ENCODE data around the gene GPR171.
"Not testable (repeated sequence)": the region's sequence is repeated elsewhere in the genome, so short reads cannot be mapped to it uniquely, and the experiment has no call there.

The GPR171 gene, protein sequence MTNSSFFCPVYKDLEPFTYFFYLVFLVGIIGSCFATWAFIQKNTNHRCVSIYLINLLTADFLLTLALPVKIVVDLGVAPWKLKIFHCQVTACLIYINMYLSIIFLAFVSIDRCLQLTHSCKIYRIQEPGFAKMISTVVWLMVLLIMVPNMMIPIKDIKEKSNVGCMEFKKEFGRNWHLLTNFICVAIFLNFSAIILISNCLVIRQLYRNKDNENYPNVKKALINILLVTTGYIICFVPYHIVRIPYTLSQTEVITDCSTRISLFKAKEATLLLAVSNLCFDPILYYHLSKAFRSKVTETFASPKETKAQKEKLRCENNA

DNA sequence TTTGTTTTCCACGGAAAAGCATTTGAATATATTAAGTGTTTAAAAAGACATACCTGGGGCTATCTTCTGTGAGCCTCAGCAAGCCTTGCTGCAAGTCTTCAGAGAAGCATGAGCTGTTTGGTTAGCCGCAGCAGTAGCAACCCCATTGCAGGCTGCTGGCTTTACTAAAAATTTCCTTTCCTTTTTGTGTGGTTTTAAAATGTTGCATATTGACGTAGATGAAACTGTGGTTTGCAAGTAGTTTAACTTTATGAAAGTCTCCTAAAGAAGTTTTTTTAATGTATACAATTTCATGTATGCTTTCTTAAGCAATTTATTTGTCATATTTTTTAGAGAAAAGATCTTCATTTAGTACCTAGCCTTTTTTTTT, at the start of gene GPR171:
Gene GPR171 (minus strand): TSS at position 166 of the 370 bp plus-strand sequence. CDS start 3,830 bp downstream, outside the sequence.
- Histone ChIP-seq H3K9me3 (replicated peaks; ENCODE audit: insufficient read depth, low read length) (no peaks in the 10 kb centered on the region), H2AFZ (ENCODE audit: low read length) (no peak within 1 kb of the TSS), H3K4me3 (ENCODE audit: low read length) (no peak within 1 kb of the TSS), H3F3A (ENCODE audit: insufficient read depth, low read length) (peaks cover 5% of the 10 kb centered on the region; the same call in 1 of the 2 replicates), H3K4me2 (ENCODE audit: low read depth, low read length) (peak within 1 kb of the TSS; percentile 24; the same call in 1 of the 2 replicates), H3K79me2 (ENCODE audit: low read length) (no peaks in the 10 kb centered on the region), H3K27me3 (replicated peaks; ENCODE audit: insufficient read depth, low read length) (no peaks in the 10 kb centered on the region), H3K36me3 (replicated peaks; ENCODE audit: insufficient read depth, low read length) (no peaks in the 10 kb centered on the region), H3K27ac (ENCODE audit: low read length) (peak within 1 kb of the TSS; percentile 13; the same call in 1 of the 2 replicates), H4K20me1 (ENCODE audit: insufficient read depth, low read length) (no peaks in the 10 kb centered on the region), H3K4me1 (ENCODE audit: low read length) (peaks cover 7% of the 10 kb centered on the region; the same call in 1 of the 2 replicates), H3K9me2 (replicated peaks; ENCODE audit: insufficient read depth, low read length) (no peaks in the 10 kb centered on the region), H3K9ac (ENCODE audit: low read length) (no peak within 1 kb of the TSS)
- TF ChIP-seq EZH2phosphoT487 (IDR thresholded peaks at IDR 0.05; ENCODE audit: low read length) (no peak), EZH2 (optimal IDR thresholded peaks at IDR 0.05; ENCODE audit: low read depth, low read length) (no peak)
- TF ChIP-seq, protein P1, sequence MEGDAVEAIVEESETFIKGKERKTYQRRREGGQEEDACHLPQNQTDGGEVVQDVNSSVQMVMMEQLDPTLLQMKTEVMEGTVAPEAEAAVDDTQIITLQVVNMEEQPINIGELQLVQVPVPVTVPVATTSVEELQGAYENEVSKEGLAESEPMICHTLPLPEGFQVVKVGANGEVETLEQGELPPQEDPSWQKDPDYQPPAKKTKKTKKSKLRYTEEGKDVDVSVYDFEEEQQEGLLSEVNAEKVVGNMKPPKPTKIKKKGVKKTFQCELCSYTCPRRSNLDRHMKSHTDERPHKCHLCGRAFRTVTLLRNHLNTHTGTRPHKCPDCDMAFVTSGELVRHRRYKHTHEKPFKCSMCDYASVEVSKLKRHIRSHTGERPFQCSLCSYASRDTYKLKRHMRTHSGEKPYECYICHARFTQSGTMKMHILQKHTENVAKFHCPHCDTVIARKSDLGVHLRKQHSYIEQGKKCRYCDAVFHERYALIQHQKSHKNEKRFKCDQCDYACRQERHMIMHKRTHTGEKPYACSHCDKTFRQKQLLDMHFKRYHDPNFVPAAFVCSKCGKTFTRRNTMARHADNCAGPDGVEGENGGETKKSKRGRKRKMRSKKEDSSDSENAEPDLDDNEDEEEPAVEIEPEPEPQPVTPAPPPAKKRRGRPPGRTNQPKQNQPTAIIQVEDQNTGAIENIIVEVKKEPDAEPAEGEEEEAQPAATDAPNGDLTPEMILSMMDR (IDR thresholded peaks at IDR 0.05; ENCODE audit: low read length): no peak
- DNase-seq: peak; percentile 67

DNA sequence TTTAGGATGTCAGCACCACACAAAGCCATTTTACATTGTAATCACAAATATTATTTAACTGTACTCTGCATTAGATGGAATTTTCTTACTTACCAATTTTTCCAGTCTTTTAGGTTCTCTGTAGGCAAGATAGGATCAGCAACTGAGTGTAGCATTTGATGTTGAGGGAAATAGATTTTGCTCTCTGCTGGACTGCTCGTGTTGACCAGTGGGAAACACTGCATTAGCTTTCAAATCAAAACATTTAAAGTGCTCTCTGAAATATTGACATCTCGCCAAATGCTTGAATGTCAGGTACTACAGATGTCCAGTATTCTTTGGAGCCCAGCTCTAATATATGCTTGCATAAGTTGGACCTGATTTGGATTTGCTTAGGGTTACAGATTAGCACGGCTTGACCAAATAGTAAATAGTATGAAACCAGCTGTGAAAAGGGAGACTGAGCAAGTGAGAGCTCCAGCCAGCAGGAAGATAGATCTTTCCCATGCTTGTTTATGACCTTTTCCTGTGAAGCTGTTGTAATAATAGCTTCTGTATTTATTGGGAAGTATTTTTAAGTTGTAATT, 45.8 kb upstream of the GPR171 start:
- no peak overlapping the region for H3K4me3 ChIP-seq (ENCODE audit: low read length)
- no peak overlapping the region for H3K9ac ChIP-seq (ENCODE audit: low read length)
- H3K4me1 ChIP-seq (ENCODE audit: low read length): no peaks in the 10 kb centered on the region
- DNase-seq: no peak
- H2AFZ ChIP-seq (ENCODE audit: low read length): no peak overlapping the region
- TF ChIP-seq EZH2phosphoT487 (IDR thresholded peaks at IDR 0.05; ENCODE audit: low read length): no peak
- TF ChIP-seq, protein P1 (IDR thresholded peaks at IDR 0.05; ENCODE audit: low read length): no peak
- TF ChIP-seq EZH2 (optimal IDR thresholded peaks at IDR 0.05; ENCODE audit: low read depth, low read length): no peak
- H4K20me1 ChIP-seq (ENCODE audit: insufficient read depth, low read length): no peaks in the 10 kb centered on the region
- no peak overlapping the region for H3K27ac ChIP-seq (ENCODE audit: low read length)
- H3F3A ChIP-seq (ENCODE audit: insufficient read depth, low read length): no peaks in the 10 kb centered on the region
- H3K79me2 ChIP-seq (ENCODE audit: low read length): no peaks in the 10 kb centered on the region
- H3K4me2 ChIP-seq (ENCODE audit: low read depth, low read length): no peak overlapping the region
- H3K9me2 ChIP-seq (replicated peaks; ENCODE audit: insufficient read depth, low read length): no peaks in the 10 kb centered on the region
- H3K27me3 ChIP-seq (replicated peaks; ENCODE audit: insufficient read depth, low read length): no peaks in the 10 kb centered on the region
- H3K36me3 ChIP-seq (replicated peaks; ENCODE audit: insufficient read depth, low read length): no peaks in the 10 kb centered on the region
- no peaks in the 10 kb centered on the region for H3K9me3 ChIP-seq (replicated peaks; ENCODE audit: insufficient read depth, low read length)

DNA sequence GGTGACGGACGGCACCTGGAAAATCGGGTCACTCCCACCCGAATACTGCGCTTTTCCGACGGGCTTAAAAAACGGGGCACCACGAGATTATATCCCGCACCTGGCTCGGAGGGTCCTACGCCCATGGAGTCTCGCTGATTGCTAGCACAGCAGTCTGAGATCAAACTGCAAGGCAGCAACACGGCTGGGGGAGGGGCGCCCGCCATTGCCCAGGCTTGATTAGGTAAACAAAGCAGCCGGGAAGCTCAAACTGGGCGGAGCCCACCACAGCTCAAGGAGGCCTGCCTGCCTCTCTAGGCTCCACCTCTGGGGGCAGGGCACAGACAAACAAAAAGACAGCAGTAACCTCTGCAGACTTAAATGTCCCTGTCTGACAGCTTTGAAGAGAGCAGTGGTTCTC, 39.0 kb upstream of the GPR171 start:
- DNase-seq; H4K20me1 ChIP-seq (ENCODE audit: insufficient read depth, low read length); H3K36me3 ChIP-seq (replicated peaks; ENCODE audit: insufficient read depth, low read length); H3K4me1 ChIP-seq (ENCODE audit: low read length); H3K27me3 ChIP-seq (replicated peaks; ENCODE audit: insufficient read depth, low read length); H3F3A ChIP-seq (ENCODE audit: insufficient read depth, low read length); H3K9me3 ChIP-seq (replicated peaks; ENCODE audit: insufficient read depth, low read length); H3K27ac ChIP-seq (ENCODE audit: low read length); H3K4me3 ChIP-seq (ENCODE audit: low read length); H3K79me2 ChIP-seq (ENCODE audit: low read length); H3K9ac ChIP-seq (ENCODE audit: low read length); H3K9me2 ChIP-seq (replicated peaks; ENCODE audit: insufficient read depth, low read length); H3K4me2 ChIP-seq (ENCODE audit: low read depth, low read length); H2AFZ ChIP-seq (ENCODE audit: low read length): not testable (repeated sequence)

DNA sequence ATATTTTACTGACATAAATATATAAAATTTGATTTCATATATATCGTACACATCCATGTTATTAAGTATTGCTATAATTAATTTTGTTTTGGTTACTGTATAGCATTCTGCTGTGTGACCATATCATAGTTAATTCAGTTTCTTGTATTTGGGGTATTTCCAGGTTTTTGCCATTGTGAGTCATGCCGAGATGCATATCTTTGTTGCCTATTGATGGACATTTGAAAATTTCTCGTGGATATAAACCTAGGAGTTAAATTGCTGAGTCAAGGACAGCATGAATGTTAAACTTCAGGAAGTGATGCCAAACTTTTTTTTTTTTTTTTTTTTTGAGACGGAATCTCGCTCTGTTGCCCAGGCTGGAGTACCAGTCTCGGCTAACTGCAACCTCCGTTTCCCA, 33.7 kb upstream of the GPR171 start:
- TF ChIP-seq, protein P1 (IDR thresholded peaks at IDR 0.05; ENCODE audit: low read length): no peak
- TF ChIP-seq EZH2phosphoT487 (IDR thresholded peaks at IDR 0.05; ENCODE audit: low read length): no peak
- no peak for TF ChIP-seq EZH2 (optimal IDR thresholded peaks at IDR 0.05; ENCODE audit: low read depth, low read length)
- Histone ChIP-seq H3K4me2 (ENCODE audit: low read depth, low read length) (no peak overlapping the region), H3K9me3 (replicated peaks; ENCODE audit: insufficient read depth, low read length) (no peaks in the 10 kb centered on the region), H3K36me3 (replicated peaks; ENCODE audit: insufficient read depth, low read length) (no peaks in the 10 kb centered on the region), H3K27ac (ENCODE audit: low read length) (no peak overlapping the region), H2AFZ (ENCODE audit: low read length) (no peak overlapping the region), H3K9me2 (replicated peaks; ENCODE audit: insufficient read depth, low read length) (no peaks in the 10 kb centered on the region), H3K9ac (ENCODE audit: low read length) (no peak overlapping the region), H3K79me2 (ENCODE audit: low read length) (no peaks in the 10 kb centered on the region), H4K20me1 (ENCODE audit: insufficient read depth, low read length) (no peaks in the 10 kb centered on the region), H3K4me3 (ENCODE audit: low read length) (no peak overlapping the region), H3F3A (ENCODE audit: insufficient read depth, low read length) (no peaks in the 10 kb centered on the region), H3K27me3 (replicated peaks; ENCODE audit: insufficient read depth, low read length) (no peaks in the 10 kb centered on the region), H3K4me1 (ENCODE audit: low read length) (no peaks in the 10 kb centered on the region)
- no peak for DNase-seq

Data from MM.1S (cell line).